Hematopoietic multipotent progenitor cell treated with erythropoietin and hydrocortisone succinate and interleukin-3 and kit ligand, for 4 days (in vitro differentiated cells): ENCODE measurements around the gene DRC3.
A peak's percentile ranks its signal among the peaks of the same experiment; 100 is the strongest.

Experiments
- DNase-seq: peaks from one replicate; pipeline ENCODE4 v3.0.0-alpha.2; 2015

The DRC3 gene

DNA sequence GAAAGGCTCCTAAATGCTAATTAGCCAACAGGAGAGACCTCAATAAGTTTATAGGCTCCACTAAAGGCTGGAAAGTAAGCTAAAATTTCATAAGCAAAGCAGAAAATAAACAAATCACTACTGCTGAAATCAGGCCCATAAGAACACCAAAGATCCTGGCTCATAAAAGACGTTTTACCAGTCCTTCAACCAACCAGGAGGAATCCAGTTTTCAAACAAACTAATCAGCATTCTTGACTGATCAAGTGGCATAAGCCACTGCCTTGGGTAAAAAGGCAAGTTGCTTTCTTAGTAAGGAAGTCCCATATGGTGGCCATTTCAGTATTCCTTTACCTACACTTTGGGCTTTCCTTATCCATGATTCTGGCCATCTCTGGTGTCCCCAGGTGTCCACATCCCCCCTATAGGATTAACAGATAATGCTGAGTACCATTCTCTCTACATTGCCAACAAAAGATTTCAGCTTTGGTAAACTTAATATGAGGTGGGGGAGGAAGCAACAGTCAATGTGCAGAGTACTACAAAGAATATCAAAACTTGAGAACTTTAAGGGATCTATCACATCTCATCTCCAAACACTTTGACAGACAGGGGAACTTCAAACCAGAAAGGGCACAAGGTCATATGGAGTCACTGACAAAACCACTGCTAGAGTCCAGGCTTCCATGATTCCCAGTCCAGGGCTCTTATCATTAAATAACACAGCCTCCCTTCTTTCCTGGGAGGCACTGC is 1.8 kb upstream of the DRC3 start:
- DNase-seq: peak; percentile 40

- peak; percentile 32 for DNase-seq
These were observed 1.1 kb upstream of the DRC3 start for GRCh38 chr17:17971431-17972125.

DNA sequence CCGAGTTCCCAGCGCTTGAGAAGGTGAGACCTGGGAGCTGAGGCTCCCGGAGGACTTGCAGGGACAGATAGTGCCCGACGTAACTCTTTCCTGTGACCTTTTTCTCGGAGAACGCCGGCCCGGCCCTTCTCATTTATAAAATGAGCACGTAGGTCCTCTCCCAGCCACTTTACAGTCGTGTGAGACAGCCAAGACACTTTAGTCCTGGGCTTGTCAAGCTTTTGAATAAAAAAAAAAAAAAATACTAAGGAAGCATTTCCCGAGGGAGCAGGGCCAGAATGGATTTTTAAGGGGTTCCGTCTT is 241 bp downstream of the DRC3 start:
- DNase-seq: no peak

GRCh38 chr17:17975436-17975835 is 2.8 kb downstream of the DRC3 start:
- peak; percentile 24 for DNase-seq

- DNase-seq: no peak
These were observed 4.4 kb downstream of the DRC3 start for GRCh38 chr17:17976931-17977570.

DNA sequence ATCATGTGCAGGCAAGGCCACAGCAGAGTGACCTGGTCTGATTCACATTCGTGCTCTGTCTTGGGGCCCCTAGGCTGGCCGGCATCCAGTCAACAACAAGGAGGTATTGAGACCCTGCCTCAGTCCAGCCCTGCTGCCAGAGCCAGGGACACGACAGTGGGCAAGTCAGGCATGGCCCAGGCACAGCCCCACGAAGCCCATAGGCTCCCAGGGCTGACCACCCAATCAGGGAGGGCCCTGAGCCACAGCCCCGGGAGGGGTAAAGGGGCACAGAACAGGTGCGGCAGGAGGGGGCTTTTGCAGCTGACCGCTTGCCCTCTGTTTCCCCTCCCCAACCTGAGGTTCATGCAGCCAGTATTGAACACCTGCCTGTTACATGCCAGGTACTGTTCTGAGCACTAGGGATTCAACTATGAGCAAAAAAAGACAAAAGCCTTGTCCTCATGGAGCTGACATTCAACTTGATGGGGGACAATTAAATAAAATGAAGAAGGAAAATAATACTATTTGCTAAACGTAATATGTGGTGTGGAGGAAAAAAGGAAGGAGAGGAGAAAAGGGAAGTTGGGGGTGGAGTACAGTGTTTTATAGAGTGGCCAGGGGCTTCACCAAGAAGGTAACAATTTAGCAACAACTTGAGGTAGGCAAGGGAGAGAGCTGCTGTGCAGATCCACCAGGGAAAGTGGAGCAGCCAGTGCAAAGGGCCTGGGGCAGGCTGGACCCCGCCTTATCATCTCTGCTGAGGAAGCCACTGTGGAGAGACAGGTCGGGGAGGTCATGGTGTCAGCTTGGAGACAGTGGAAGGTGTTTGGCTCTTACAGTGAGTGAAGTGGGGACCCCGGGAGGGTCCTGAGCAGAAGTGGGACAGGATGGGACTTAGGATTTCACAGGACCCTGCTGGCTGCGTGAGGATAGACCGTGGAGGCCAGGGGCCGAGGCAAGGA is 6.1 kb downstream of the DRC3 start:
- peak; percentile 50 for DNase-seq

DNA sequence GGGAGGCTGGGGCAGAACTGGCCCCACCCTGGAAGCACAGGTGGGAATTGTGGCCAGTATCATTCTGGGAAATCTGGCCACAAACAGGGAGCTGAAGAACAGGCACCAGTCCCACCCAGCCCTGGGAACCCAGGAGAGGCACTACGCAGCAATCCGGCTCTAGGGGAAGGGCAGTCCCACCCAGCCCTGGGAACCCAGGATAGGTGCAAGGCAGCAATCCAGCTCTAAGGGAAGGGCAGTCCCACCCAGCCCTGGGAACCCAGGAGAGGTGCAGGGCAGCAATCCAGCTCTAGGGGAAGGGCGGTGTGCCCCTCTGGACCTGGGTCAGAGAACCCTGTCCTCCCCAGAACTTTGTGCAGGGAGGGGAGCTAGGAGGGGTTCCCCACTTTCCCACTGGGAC is 7.1 kb downstream of the DRC3 start:
- no peak for DNase-seq

DNA sequence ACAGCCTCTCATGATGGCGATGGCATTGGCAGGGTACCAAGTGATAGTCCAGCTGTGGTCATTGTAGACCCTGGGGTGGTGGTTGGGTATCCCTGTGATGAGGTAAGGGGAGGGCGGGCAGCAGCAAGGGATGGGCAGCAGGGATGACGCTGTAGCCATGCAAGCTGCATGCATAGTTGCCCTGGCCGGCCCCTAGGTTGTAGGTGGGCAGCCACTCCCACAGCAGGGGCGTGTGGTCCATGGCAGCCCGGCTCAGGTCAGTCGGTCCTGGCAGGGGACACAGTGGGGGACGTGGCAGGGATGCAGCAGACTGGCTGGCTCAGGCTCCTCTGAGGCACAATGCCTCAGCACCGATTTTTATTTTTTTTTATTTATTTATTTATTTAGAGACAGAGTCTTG is 8.7 kb downstream of the DRC3 start:
- DNase-seq: no peak

GRCh38 chr17:17982801-17983200 is 10.1 kb downstream of the DRC3 start:
- DNase-seq: no peak

DNA sequence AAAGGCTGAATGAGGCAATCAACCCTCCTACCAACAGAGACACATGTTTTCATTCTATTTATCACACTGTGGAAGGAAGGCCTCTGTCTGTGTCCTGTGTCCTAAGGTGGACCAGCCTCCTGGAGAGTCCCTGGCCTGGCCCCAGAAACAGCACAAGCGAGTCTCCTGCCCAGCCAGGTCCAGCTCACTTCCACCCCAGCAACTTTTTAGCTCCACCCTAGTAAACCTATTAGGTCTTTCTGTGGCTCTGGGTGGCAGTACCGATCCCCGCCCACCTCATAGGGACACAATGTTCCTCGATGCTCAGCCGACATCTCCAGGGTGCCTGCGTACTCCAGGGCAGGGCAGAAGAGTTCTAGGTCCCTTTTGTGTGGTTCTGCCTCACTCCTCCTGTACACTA is 10.7 kb downstream of the DRC3 start:
- DNase-seq: no peak

DNA sequence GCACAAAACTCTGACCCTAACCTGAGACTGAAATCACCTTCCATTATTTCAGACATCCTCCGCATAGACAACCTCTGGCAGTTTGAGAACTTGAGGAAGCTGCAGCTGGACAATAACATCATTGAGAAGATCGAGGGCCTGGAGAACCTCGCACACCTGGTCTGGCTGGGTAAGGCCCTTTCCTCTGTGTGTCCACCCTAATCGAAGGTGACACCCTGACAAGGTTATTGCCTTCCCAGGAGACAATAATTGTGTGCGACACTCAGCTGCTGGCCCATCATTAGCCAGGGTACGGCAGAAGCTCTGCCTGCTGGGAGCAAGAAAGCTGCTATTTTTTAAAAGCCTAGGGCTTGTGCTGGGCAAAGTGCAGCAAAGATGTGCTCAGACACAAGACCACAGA is 11.1 kb downstream of the DRC3 start:
- DNase-seq: no peak

- DNase-seq: no peak
These were observed 12.5 kb downstream of the DRC3 start for GRCh38 chr17:17985153-17985552.

DNA sequence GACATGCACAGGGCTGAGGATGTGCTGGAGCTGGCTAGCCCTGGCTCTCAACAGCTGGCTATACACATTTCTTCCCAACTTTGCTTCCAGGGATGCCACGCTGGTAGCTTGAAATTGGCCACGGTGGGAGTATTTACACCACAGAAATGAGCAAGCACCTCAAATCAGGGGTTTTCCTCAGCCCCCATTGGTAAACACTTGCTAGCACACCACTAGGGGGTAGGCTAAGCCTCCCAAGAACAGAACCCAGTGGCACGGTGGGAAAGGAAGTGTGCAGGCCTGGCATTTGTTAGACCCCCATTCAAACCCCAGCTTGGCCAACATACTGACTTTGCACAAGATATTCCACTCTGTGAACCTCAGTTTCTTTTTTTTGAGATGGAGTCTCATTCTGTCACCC is 12.9 kb downstream of the DRC3 start:
- peak; percentile 50 for DNase-seq

- DNase-seq: no peak
These were observed 14.7 kb downstream of the DRC3 start for GRCh38 chr17:17987187-17987896.

DNA sequence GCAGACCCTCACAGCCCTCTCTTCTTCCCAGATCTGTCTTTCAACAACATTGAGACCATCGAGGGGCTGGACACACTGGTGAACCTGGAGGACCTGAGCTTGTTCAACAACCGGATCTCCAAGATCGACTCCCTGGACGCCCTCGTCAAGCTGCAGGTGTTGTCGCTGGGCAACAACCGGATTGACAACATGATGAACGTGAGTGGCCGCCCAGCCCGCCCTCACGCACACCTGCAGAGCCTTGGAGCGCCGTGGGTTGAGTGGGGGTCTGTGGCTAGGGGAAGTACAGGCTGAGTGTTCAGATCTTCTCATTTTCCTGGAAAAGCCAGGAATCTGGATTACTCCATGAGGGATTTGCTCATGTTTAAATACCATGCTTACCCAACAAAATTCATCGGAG is 15.2 kb downstream of the DRC3 start:
- no peak for DNase-seq

DNA sequence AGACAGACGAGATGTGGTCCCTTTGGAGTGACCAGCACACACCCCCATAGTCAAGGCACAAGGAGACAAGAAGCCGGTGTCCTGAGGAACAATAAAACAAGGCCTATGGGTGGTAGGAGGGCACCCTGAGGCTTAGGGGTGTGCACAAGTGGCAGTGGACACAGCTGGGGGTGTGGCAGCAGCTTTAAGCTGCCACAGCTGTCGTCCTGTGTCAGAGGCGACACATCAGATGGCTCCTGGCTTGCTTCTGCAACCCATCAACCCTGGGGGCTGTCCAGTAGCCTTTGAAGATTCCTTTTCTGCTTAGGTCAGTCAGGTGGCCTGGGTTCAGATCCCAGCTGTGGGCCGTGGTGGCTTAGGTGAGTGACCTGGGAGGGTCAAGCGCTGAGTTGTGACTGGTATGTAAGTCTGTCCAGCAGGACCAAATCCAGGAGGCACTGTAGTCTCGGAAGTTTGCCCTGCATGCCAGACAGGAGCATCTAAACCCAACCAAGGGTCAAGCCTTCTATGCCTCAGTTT is 15.8 kb downstream of the DRC3 start:
- no peak for DNase-seq

DNA sequence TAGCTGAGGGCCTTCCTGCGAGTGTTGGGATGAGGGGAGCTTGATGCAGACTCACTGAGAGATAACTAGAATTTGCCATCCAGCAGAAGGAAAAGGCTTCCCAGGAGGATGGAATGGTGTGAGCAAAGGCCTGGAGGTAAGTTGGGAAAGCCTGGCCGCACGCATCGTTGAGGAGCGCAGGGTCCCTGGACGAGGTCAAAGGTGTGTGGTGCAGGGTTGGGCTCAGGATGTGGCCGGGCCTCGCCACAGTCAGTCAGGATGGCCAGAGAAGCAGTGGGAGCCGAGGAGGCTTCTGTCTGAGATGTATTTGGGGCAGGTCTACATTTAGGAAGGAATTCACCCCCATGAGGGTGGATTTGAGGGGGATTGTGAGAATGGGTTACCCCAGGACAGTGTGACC is 16.4 kb downstream of the DRC3 start:
- DNase-seq: no peak

DNA sequence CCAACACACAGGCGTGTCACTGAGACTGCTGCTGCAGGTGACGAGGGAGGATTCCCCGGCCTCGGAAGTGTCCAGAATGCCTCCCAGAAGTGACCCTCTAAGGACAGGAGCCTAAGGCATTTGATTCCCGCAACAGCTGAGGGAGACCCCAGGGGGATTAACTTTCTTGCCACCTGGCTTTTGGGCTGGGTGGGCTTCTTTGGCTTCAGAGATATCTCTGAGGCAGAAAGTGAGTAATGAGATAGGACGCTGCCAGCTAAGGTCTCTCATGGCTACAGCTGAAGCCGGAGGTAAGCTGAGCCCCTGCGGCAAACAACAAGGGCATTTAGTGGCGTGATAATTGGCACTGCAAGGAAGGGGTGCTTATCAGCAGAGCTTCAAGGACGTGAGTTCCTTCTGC is 17.0 kb downstream of the DRC3 start:
- no peak for DNase-seq

- DNase-seq: no peak
These were observed 17.6 kb downstream of the DRC3 start for GRCh38 chr17:17990282-17990681.

DNA sequence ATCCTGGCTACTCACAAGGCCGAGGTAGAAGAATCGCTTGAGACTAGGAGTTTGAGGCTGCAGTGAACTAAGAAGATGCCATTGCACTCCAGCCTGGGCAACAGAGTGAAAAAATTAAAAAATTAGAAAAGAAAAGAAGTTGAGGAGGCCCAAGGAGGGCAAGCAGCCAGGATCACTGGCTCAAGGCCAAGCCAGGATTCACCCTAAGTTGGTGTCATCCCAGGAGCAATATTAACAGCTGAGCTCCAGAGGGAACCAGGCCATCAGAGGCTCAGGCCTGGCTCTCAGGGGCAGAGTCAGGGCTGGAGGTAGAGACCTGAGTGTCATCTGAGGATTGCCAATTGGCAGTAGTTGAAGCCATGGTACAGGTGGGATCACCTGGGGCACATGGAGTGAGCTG is 20.7 kb downstream of the DRC3 start:
- DNase-seq: no peak

DNA sequence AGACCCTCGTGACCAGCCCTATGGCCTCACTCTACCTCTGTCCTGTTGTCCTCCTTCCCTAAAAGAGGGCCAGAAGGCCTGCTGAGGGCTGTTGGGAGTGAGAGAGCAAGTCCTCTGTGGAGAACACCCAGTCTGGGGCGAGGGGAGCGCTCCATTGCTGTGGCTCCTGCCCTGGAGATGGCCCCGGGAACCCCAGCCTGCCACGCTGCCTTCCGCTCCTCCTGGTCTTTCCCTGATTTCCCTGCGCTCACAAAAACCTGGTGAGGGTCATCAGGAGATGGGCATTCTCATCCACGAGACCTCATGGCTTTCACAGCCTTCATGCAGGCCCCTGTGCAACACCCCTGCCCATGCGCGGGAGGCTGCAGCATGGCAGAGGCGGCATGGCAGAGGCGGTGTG is 21.2 kb downstream of the DRC3 start:
- DNase-seq: no peak

GRCh38 chr17:17994271-17995069 is 21.8 kb downstream of the DRC3 start:
- peak; percentile 77 for DNase-seq
